Vagina (tissue), 2 donors: ENCODE measurements around the gene DRGX.

ENCODE experiments used
- CTCF ChIP-seq, 3 experiments: fragments of 450-650 bp in 2 of 3; fragments of 200-600 bp in 1 of 3; sonication (generic) in 1 of 3; IDR thresholded peaks; one replicate each; pipeline ENCODE4 v1.5.1; 2017 to 2019; ENCODE audit warnings: antibody characterized with exemption in 3 of 3, mild to moderate bottlenecking in 2 of 3, moderate library complexity in 2 of 3
- POLR2A ChIP-seq, 2 donors: fragments of 450-650 bp; IDR thresholded peaks; one replicate each; pipeline ENCODE4 v1.6.1; 2017; ENCODE audit warnings: antibody characterized with exemption in 2 of 2, mild to moderate bottlenecking in 2 of 2, moderate library complexity in 2 of 2
- POLR2AphosphoS5 ChIP-seq, 2 donors: sonication (generic); formaldehyde crosslinking; IDR thresholded peaks; one replicate each; pipeline ENCODE4 v1.9.0; 2017; ENCODE audit warnings: antibody characterized with exemption in 2 of 2, mild to moderate bottlenecking in 2 of 2, low read depth in 1 of 2; ENCODE audit not compliant: insufficient read depth in 1 of 2

GRCh38 chr10:49368256-49368655, 27.6 kb downstream of the DRGX start:
- TF ChIP-seq CTCF (IDR thresholded peaks at IDR 0.05) (no peak), POLR2A (IDR thresholded peaks at IDR 0.05) (no peak), POLR2AphosphoS5 (IDR thresholded peaks at IDR 0.05; ENCODE audit: insufficient read depth in 1 of 2, low read depth in 1 of 2) (no peak)
